Measurements from ENCODE around the gene DECR2.

- TF ChIP-seq CTCF (IDR thresholded peaks at IDR 0.05) (no peak), POLR2A (IDR thresholded peaks at IDR 0.05) (no peak)
These were observed 24.2 kb upstream of the DECR2 start for GRCh38 chr16:377419-377951.

Data from thyroid gland (tissue), 4 donors.